Measurements from ENCODE around the gene VWA8. TPM values are rescaled to one million over a fixed set of nuclear protein-coding genes. Genes with fewer than 3 reads are reported as not detected.
A peak's percentile ranks its signal among the peaks of the same experiment; 100 is the strongest.

The VWA8 gene
- total RNA-seq, 1 donor, result 21.4 TPM

DNA sequence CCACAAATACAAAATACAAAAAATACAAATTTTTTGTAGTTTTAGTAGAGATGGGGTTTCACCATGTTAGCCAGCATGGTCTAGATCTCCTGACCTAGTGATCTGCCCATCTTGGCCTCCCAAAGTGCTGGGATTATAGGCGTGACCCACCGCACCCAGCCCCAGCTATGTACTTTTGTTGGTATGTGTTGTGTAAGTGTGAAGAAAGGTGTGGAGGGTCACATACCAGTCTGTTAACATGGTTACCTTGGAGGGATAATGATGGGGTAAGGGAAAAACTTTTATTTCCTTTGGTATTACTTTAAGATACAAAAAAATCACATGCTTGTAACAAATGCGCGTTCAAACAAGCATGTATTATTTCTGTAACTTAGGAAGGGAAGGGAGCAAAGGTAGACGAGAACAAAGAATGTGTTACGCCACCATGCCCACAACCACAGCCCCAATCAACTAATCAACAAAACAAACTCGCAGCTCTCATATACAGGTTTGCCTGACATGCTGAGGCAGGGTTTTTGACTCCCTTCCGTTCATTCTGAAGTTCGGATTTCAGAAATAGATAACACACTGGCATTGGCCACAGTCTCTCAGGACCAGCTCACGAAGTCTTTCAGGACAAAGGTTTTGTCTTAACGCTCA, 13.5 kb upstream of the VWA8 start:
- TF ChIP-seq CTCF (IDR thresholded peaks at IDR 0.05; ENCODE audit: extremely low read depth, low read depth, low read length), result no peak
- no peak overlapping the region for H3K4me3 ChIP-seq (ENCODE audit: insufficient read depth, low read length)
- no peaks in the 10 kb centered on the region for H3K9me3 ChIP-seq (ENCODE audit: low read depth, low read length)
- H3K79me2 ChIP-seq (ENCODE audit: insufficient read depth, low read length), result no peaks in the 10 kb centered on the region
- H3K4me2 ChIP-seq (ENCODE audit: insufficient read depth, low read length), result no peak overlapping the region
- H3K36me3 ChIP-seq (ENCODE audit: insufficient read depth, low read length), result no peaks in the 10 kb centered on the region
- H2AFZ ChIP-seq (ENCODE audit: low read length), result no peak overlapping the region
- H3K27ac ChIP-seq (ENCODE audit: low read depth, low read length), result no peak overlapping the region
- no peak for DNase-seq (ENCODE audit: insufficient read length, low spot score, missing footprints)
- H4K20me1 ChIP-seq (ENCODE audit: insufficient read depth, low read length), result no peaks in the 10 kb centered on the region
- H3K27me3 ChIP-seq (ENCODE audit: insufficient read depth, low read length), result no peaks in the 10 kb centered on the region
- H3K4me1 ChIP-seq (ENCODE audit: insufficient read depth, low read length), result no peaks in the 10 kb centered on the region

DNA sequence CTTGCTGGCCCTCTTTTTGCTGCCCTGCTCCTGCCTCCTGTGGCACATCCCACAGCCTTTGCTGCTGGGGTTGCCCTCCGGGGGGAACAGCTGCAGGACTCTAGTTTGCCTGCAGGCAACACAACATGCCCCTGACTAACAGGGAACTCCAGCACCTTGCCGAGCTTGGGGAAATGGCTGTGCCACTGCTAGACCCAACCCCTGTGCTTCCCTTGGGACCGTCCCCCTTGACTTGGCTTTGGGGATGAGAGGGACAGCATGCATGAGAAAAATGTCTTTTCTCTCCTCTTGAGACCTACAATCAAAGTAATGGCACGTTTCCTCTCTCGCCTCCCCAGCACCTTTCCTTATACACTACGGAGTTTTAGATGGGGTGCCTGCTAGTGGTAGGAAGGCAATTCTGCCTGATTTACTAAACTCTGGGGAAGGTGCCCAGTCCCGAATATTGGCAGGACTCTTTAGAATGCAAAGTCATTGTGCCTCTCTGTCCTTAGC, 12.4 kb upstream of the VWA8 start:
- H3K27ac ChIP-seq (ENCODE audit: low read depth, low read length), result no peak overlapping the region
- no peaks in the 10 kb centered on the region for H3K36me3 ChIP-seq (ENCODE audit: insufficient read depth, low read length)
- peak overlapping the region; percentile 44 for H3K4me2 ChIP-seq (ENCODE audit: insufficient read depth, low read length)
- H3K9me3 ChIP-seq (ENCODE audit: low read depth, low read length), result no peaks in the 10 kb centered on the region
- TF ChIP-seq CTCF (IDR thresholded peaks at IDR 0.05; ENCODE audit: extremely low read depth, low read depth, low read length), result peak; percentile 33
- no peaks in the 10 kb centered on the region for H3K27me3 ChIP-seq (ENCODE audit: insufficient read depth, low read length)
- H4K20me1 ChIP-seq (ENCODE audit: insufficient read depth, low read length), result no peaks in the 10 kb centered on the region
- H2AFZ ChIP-seq (ENCODE audit: low read length), result peak overlapping the region; percentile 36
- no peaks in the 10 kb centered on the region for H3K4me1 ChIP-seq (ENCODE audit: insufficient read depth, low read length)
- no peak overlapping the region for H3K4me3 ChIP-seq (ENCODE audit: insufficient read depth, low read length)
- no peak for DNase-seq (ENCODE audit: insufficient read length, low spot score, missing footprints)
- no peaks in the 10 kb centered on the region for H3K79me2 ChIP-seq (ENCODE audit: insufficient read depth, low read length)

DNA sequence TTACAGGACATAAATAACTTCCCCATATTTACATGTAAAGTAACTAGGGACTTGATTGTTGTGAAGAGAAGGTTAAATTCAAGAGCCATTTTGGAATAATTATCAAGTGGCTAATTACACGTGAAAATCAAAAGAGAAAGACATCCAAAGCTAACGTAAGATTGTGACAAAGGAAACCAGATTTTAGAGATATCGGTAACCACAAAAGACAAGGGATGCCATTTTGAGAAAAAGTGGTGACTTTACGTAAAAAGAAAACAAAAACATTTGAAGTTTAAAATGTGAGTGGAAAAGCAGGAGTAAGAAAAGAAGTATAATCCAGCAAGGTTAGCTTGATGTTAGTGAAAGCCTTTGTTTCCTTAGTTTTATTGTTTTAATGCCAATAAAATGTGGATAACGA, 10.9 kb upstream of the VWA8 start:
- no peak for DNase-seq (ENCODE audit: insufficient read length, low spot score, missing footprints)
- Histone ChIP-seq H3K27ac (ENCODE audit: low read depth, low read length) (no peak overlapping the region), H3K79me2 (ENCODE audit: insufficient read depth, low read length) (no peaks in the 10 kb centered on the region), H4K20me1 (ENCODE audit: insufficient read depth, low read length) (no peaks in the 10 kb centered on the region), H3K36me3 (ENCODE audit: insufficient read depth, low read length) (no peaks in the 10 kb centered on the region), H3K4me1 (ENCODE audit: insufficient read depth, low read length) (no peaks in the 10 kb centered on the region), H3K4me3 (ENCODE audit: insufficient read depth, low read length) (no peak overlapping the region), H2AFZ (ENCODE audit: low read length) (no peak overlapping the region), H3K9me3 (ENCODE audit: low read depth, low read length) (no peaks in the 10 kb centered on the region), H3K27me3 (ENCODE audit: insufficient read depth, low read length) (no peaks in the 10 kb centered on the region), H3K4me2 (ENCODE audit: insufficient read depth, low read length) (no peak overlapping the region)
- TF ChIP-seq CTCF (IDR thresholded peaks at IDR 0.05; ENCODE audit: extremely low read depth, low read depth, low read length), result no peak

- no peak for TF ChIP-seq CTCF (IDR thresholded peaks at IDR 0.05; ENCODE audit: extremely low read depth, low read depth, low read length)
- Histone ChIP-seq H3K79me2 (ENCODE audit: insufficient read depth, low read length) (no peaks in the 10 kb centered on the region), H2AFZ (ENCODE audit: low read length) (no peak overlapping the region)
Observed at GRCh38 chr13:41970918-41971317, 10.0 kb upstream of the VWA8 start.

More at GRCh38 chr13:41970918-41971317, 10.0 kb upstream of the VWA8 start:
- no peaks in the 10 kb centered on the region for H3K4me1 ChIP-seq (ENCODE audit: insufficient read depth, low read length)
- no peak for DNase-seq (ENCODE audit: insufficient read length, low spot score, missing footprints)
- no peak overlapping the region for H3K4me2 ChIP-seq (ENCODE audit: insufficient read depth, low read length)
- no peak overlapping the region for H3K4me3 ChIP-seq (ENCODE audit: insufficient read depth, low read length)
- no peaks in the 10 kb centered on the region for H3K9me3 ChIP-seq (ENCODE audit: low read depth, low read length)
- no peaks in the 10 kb centered on the region for H4K20me1 ChIP-seq (ENCODE audit: insufficient read depth, low read length)
- H3K27me3 ChIP-seq (ENCODE audit: insufficient read depth, low read length), result no peaks in the 10 kb centered on the region
- H3K27ac ChIP-seq (ENCODE audit: low read depth, low read length), result no peak overlapping the region
- no peaks in the 10 kb centered on the region for H3K36me3 ChIP-seq (ENCODE audit: insufficient read depth, low read length)
